IMR-90 (cell line): ENCODE measurements around the gene RFPL4A. TPM values are rescaled to one million over a fixed set of nuclear protein-coding genes. Genes with fewer than 3 reads are reported as not detected.
A peak's percentile ranks its signal among the peaks of the same experiment; 100 is the strongest.

Experiments used
- ATAC-seq: fragments of 200-7000 bp; cut with Tn5 transposase; 2 replicates; pipeline ENCODE4 v1.9.1; 2020; ENCODE audit warnings: low read depth, mild to moderate bottlenecking, moderate library complexity
- BruUV-seq: library from RNA; stranded (reverse); fragments of 400-500 nt; replicated peaks from 2 replicates; lab custom pipeline; 2021; lab: Mats Ljungman, UMichigan
- CTCF ChIA-PET: fragments of 300-600 bp; formaldehyde crosslinking; extraction: SDS; loops from one replicate; lab custom pipeline; 2021; ENCODE audit warnings: antibody characterized with exemption; lab: Yijun Ruan, JAX
- POLR2A ChIA-PET: fragments of 300-600 bp; sonication (Branson Sonifier 250); formaldehyde crosslinking; loops from one replicate; lab custom pipeline; 2022; ENCODE audit warnings: antibody characterized with exemption; ENCODE audit not compliant: unreplicated experiment; lab: Charles Lee
- DNase-seq: peaks from one replicate; pipeline ENCODE4 v3.0.0; 2013
- H2AFZ ChIP-seq: replicated peaks from 2 replicates; pipeline ENCODE3; 2013; ENCODE audit warnings: low read length, mild to moderate bottlenecking; ENCODE audit not compliant: poor library complexity
- H2AK5ac ChIP-seq: 2 replicates; pipeline ENCODE4 v1.6.1; 2013; ENCODE audit warnings: low read depth, low read length, inconsistent platforms
- H2AK9ac ChIP-seq: replicated peaks from 2 replicates; pipeline ENCODE3; 2013; ENCODE audit warnings: mild to moderate bottlenecking, low read depth, low read length, moderate library complexity; ENCODE audit not compliant: poor library complexity
- H2BK120ac ChIP-seq: 2 replicates; pipeline ENCODE4 v1.6.1; 2013; ENCODE audit warnings: low read depth, low read length, inconsistent platforms
- H2BK15ac ChIP-seq: 3 replicates; pipeline ENCODE4 v1.6.1; 2013; ENCODE audit warnings: low read depth, low read length, inconsistent platforms
- H2BK20ac ChIP-seq: 2 replicates; pipeline ENCODE4 v1.6.1; 2013; ENCODE audit warnings: low read depth, mild to moderate bottlenecking, inconsistent platforms, low read length, moderate library complexity
- H2BK5ac ChIP-seq: 2 replicates; pipeline ENCODE4 v1.6.1; 2013; ENCODE audit warnings: mild to moderate bottlenecking, low read depth, low read length, inconsistent platforms; ENCODE audit not compliant: poor library complexity, severe bottlenecking
- H3K14ac ChIP-seq: replicated peaks from 2 replicates; pipeline ENCODE4 v1.6.1; 2013; ENCODE audit warnings: low read depth, low read length, inconsistent platforms
- H3K18ac ChIP-seq: 2 replicates; pipeline ENCODE4 v1.6.1; 2013; ENCODE audit warnings: low read depth, low read length, control low read depth
- H3K23ac ChIP-seq: 2 replicates; pipeline ENCODE4 v1.6.1; 2013; ENCODE audit warnings: low read depth, low read length, inconsistent platforms
- H3K27ac ChIP-seq: 2 replicates; pipeline ENCODE4 v1.5.1; 2013; ENCODE audit warnings: mild to moderate bottlenecking, control low read depth, low read length; ENCODE audit not compliant: insufficient read depth
- H3K27me3 ChIP-seq: 2 replicates; pipeline ENCODE4 v1.6.1; 2013; ENCODE audit warnings: low read length; ENCODE audit not compliant: control insufficient read depth, insufficient read depth
- H3K36me3 ChIP-seq: 2 replicates; pipeline ENCODE4 v1.6.1; 2013; ENCODE audit warnings: low read length, mixed read lengths; ENCODE audit not compliant: control insufficient read depth, insufficient read depth
- H3K4ac ChIP-seq: 2 replicates; pipeline ENCODE4 v1.6.1; 2013; ENCODE audit warnings: low read depth, low read length, inconsistent platforms
- H3K4me1 ChIP-seq: 2 replicates; pipeline ENCODE4 v1.6.1; 2013; ENCODE audit warnings: low read length, mixed read lengths; ENCODE audit not compliant: control insufficient read depth, insufficient read depth
- H3K4me2 ChIP-seq: 2 replicates; pipeline ENCODE4 v1.6.1; 2013; ENCODE audit warnings: low read depth, mild to moderate bottlenecking, control low read depth, low read length, moderate library complexity
- H3K4me3 ChIP-seq: 2 replicates; pipeline ENCODE4 v1.5.1; 2013; ENCODE audit warnings: low read depth, mild to moderate bottlenecking, control low read depth, low read length, moderate library complexity; ENCODE audit not compliant: insufficient read depth
- H3K56ac ChIP-seq: 2 replicates; pipeline ENCODE4 v1.6.1; 2013; ENCODE audit warnings: low read length, inconsistent platforms; ENCODE audit not compliant: insufficient read depth; ENCODE audit errors: extremely low read depth
- H3K79me1 ChIP-seq, 2 experiments: 2 replicates each; pipeline ENCODE4 v1.6.1; 2013; ENCODE audit warnings: low read length in 2 of 2, inconsistent platforms in 1 of 2, low read depth in 1 of 2
- H3K9ac ChIP-seq: 2 replicates; pipeline ENCODE4 v1.6.1; 2013; ENCODE audit warnings: low read depth, low read length, control low read depth
- H3K9me1 ChIP-seq: 2 replicates; pipeline ENCODE4 v1.6.1; 2013; ENCODE audit warnings: low read length, inconsistent platforms; ENCODE audit not compliant: insufficient read depth
- H3K9me3 ChIP-seq: 2 replicates; pipeline ENCODE4 v1.6.1; 2013; ENCODE audit warnings: low read length; ENCODE audit not compliant: control insufficient read depth, insufficient read depth
- H4K20me1 ChIP-seq: 2 replicates; pipeline ENCODE4 v1.6.1; 2013; ENCODE audit warnings: low read length, inconsistent platforms; ENCODE audit not compliant: insufficient read depth
- H4K5ac ChIP-seq: 2 replicates; pipeline ENCODE4 v1.6.1; 2013; ENCODE audit warnings: mild to moderate bottlenecking, low read depth, low read length, control low read depth
- H4K8ac ChIP-seq, 2 experiments: 2 replicates each; pipeline ENCODE4 v1.6.1; 2013; ENCODE audit warnings: low read depth in 2 of 2, low read length in 2 of 2, control low read depth in 1 of 2, inconsistent platforms in 1 of 2
- H4K91ac ChIP-seq: 2 replicates; pipeline ENCODE4 v1.6.1; 2013; ENCODE audit warnings: low read depth, low read length, inconsistent platforms; ENCODE audit not compliant: insufficient read depth
- NFE2L2 ChIP-seq: fragments of 150-350 bp; IDR thresholded peaks from 2 replicates; pipeline ENCODE4 v1.6.1; 2016; ENCODE audit warnings: low read depth, mild to moderate bottlenecking, low read length
- POLR2A ChIP-seq: IDR thresholded peaks from 2 replicates; pipeline ENCODE4 v1.6.1; 2012; ENCODE audit warnings: mild to moderate bottlenecking, low read depth, low read length
- SMC3 ChIP-seq: fragments of 150-350 bp; IDR thresholded peaks from 2 replicates; pipeline ENCODE4 v1.6.1; 2016; ENCODE audit warnings: low read depth, mild to moderate bottlenecking, antibody characterized with exemption, low read length, moderate library complexity
- WGBS, 2 experiments: methylation state at CpG; one replicate each; pipeline versions ENCODE4 v1.1.5 to v1.1.7; 2013; ENCODE audit warnings: missing lambda C conversion rate in 2 of 2; ENCODE audit not compliant: insufficient read length in 1 of 2; ENCODE audit errors: extremely low coverage in 2 of 2; 5-methylcytosine and 5-hydroxymethylcytosine counted together
- dilution Hi-C: fragments of 300-500 bp; cut with HindIII; formaldehyde crosslinking; loops from one replicate; pipeline ENCODE4 v1.14.3; 2018; ENCODE audit warnings: low sequenced_read_pairs; ENCODE audit not compliant: unreplicated experiment
- in situ Hi-C: fragments of 300-500 bp; cut with MboI; formaldehyde crosslinking; loops from 3 replicates; pipeline ENCODE4 v1.14.3; 2019; ENCODE audit warnings: low sequenced_read_pairs, inconsistent platforms, mixed read lengths
- intact Hi-C: fragments of 100-400 bp; cut with micrococcal nuclease; formaldehyde crosslinking; loops from 2 replicates; pipeline ENCODE4 v1.10.0; 2022
- polyA plus RNA-seq, 3 experiments: library from polyadenylated mRNA; depleted of rRNA; stranded (reverse); fragments of >200 nt; gene quantifications; 2 replicates each; pipeline ENCODE4 v1.2.3, GENCODE V29; 2012; ENCODE audit warnings: low replicate concordance in 1 of 3
- total RNA-seq: library from RNA; depleted of rRNA; stranded (reverse); fragments of >200 nt; gene quantifications from 2 replicates; pipeline ENCODE4 v1.2.3, GENCODE V29; 2012
- TF ChIP-seq, protein P1 (sequence below): fragments of 150-350 bp; IDR thresholded peaks from 2 replicates; pipeline ENCODE4 v1.6.1; 2017; ENCODE audit warnings: mild to moderate bottlenecking, antibody characterized with exemption, low read length, low read depth
- TF ChIP-seq, protein P2 (sequence below): conservative IDR thresholded peaks from 2 replicates; pipeline ENCODE4 v1.5.1; 2012; ENCODE audit warnings: mild to moderate bottlenecking, low read depth, low read length, improper control_type of control experiment

Gene RFPL4A
- total and polyA plus RNA-seq, 2 of the 4 experiments (the other 2 are of a cell fraction), result 0.07 TPM; not detected in 1

DNA sequence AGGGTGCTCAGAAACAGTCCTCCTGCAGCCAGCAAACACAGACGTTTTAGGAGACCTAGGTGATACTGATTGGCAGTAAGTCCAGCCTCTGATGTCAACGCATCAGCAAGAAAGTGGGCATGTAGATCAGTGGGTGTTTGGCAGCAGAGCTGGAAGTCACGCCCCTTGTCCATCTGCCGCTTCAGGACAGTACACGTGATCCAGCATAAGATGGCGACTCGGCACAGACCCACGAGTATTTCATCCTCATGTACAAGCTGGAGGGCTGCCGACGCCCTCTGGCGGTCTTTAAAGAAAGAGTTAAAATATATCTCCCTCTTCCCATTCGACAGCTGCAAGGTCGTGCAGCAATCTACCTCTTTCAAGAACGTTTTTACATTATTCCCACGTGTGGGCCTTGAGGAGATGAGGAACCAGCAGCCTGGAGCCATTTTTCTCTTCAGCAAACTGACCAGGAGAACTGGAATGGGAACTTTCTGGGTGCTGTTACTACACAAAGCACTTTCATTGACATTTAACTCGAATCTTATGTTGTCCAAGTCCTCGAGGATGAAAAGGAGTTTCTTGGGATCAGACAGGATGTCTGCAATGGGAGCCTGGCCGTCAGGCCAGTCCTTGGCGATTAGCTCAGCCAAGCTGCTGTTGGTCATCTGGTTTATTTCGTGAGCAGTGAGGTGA, 50.6 kb downstream of the RFPL4A start:
- no TSS peak for BruUV-seq
- H3K14ac ChIP-seq, result no peak overlapping the region
- H3K4me2 ChIP-seq, result no peak overlapping the region; the same call in 1 of the 2 replicates
- in situ Hi-C loops (no loop called here), dilution Hi-C loops (no loop called here), intact Hi-C loops (no loop called here)
- H3K36me3 ChIP-seq, result no peaks in the 10 kb centered on the region
- ATAC-seq (no peak), DNase-seq (peak; percentile 33)
- no peaks in the 10 kb centered on the region for H3K27me3 ChIP-seq
- H3K4me3 ChIP-seq, result no peak overlapping the region
- no peaks in the 10 kb centered on the region for H3K79me1 ChIP-seq
- no peaks in the 10 kb centered on the region for H3K9me1 ChIP-seq
- no peak overlapping the region for H3K23ac ChIP-seq
- no peak overlapping the region for H3K27ac ChIP-seq
- POLR2A ChIA-PET, result no interaction called here
- no peak overlapping the region for H4K91ac ChIP-seq
- no peak overlapping the region for H3K9ac ChIP-seq
- no peak overlapping the region for H4K8ac ChIP-seq
- H2AFZ ChIP-seq, result peak overlapping the region; percentile 58
- CTCF ChIA-PET, result no interaction called here
- TF ChIP-seq, protein P1, sequence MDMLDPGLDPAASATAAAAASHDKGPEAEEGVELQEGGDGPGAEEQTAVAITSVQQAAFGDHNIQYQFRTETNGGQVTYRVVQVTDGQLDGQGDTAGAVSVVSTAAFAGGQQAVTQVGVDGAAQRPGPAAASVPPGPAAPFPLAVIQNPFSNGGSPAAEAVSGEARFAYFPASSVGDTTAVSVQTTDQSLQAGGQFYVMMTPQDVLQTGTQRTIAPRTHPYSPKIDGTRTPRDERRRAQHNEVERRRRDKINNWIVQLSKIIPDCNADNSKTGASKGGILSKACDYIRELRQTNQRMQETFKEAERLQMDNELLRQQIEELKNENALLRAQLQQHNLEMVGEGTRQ, result peak; percentile 38; the same call in 1 of the 2 replicates
- TF ChIP-seq SMC3, result peak; percentile 23; the same call in 1 of the 2 replicates
- no peak for TF ChIP-seq POLR2A
- TF ChIP-seq, protein P2, sequence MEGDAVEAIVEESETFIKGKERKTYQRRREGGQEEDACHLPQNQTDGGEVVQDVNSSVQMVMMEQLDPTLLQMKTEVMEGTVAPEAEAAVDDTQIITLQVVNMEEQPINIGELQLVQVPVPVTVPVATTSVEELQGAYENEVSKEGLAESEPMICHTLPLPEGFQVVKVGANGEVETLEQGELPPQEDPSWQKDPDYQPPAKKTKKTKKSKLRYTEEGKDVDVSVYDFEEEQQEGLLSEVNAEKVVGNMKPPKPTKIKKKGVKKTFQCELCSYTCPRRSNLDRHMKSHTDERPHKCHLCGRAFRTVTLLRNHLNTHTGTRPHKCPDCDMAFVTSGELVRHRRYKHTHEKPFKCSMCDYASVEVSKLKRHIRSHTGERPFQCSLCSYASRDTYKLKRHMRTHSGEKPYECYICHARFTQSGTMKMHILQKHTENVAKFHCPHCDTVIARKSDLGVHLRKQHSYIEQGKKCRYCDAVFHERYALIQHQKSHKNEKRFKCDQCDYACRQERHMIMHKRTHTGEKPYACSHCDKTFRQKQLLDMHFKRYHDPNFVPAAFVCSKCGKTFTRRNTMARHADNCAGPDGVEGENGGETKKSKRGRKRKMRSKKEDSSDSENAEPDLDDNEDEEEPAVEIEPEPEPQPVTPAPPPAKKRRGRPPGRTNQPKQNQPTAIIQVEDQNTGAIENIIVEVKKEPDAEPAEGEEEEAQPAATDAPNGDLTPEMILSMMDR, result peak; percentile 21; the same call in 1 of the 2 replicates
- no peak for TF ChIP-seq NFE2L2
- WGBS, 2 experiments, result 45% methylated on average over 6 of the region's 20 CpGs; no CpG with 5 or more reads in 1 of the 2 experiments
- H2BK5ac ChIP-seq, result no peak overlapping the region
- no peak overlapping the region for H2BK120ac ChIP-seq
- no peak overlapping the region for H3K18ac ChIP-seq
- H4K20me1 ChIP-seq, result no peaks in the 10 kb centered on the region
- no peak overlapping the region for H2BK15ac ChIP-seq
- no peaks in the 10 kb centered on the region for H3K4me1 ChIP-seq
- H3K4ac ChIP-seq, result no peak overlapping the region
- H2AK9ac ChIP-seq, result no peak overlapping the region
- H4K5ac ChIP-seq, result no peak overlapping the region
- no peak overlapping the region for H2AK5ac ChIP-seq
- H2BK20ac ChIP-seq, result no peak overlapping the region
- peaks cover 21% of the 10 kb centered on the region for H3K9me3 ChIP-seq
- no peak overlapping the region for H3K56ac ChIP-seq
